Stimulated activated CD4-positive, alpha-beta T cell treated with anti-CD3 and anti-CD28 coated beads, Interleukin-4, amount 100 ng/mL, for 4 hours (primary cell): ENCODE data around the gene RASGRP2.

Experiments used
- DNase-seq, 2 experiments: peaks; one replicate each; pipeline ENCODE4 v3.0.0-alpha.2; 2020

Gene RASGRP2

DNA sequence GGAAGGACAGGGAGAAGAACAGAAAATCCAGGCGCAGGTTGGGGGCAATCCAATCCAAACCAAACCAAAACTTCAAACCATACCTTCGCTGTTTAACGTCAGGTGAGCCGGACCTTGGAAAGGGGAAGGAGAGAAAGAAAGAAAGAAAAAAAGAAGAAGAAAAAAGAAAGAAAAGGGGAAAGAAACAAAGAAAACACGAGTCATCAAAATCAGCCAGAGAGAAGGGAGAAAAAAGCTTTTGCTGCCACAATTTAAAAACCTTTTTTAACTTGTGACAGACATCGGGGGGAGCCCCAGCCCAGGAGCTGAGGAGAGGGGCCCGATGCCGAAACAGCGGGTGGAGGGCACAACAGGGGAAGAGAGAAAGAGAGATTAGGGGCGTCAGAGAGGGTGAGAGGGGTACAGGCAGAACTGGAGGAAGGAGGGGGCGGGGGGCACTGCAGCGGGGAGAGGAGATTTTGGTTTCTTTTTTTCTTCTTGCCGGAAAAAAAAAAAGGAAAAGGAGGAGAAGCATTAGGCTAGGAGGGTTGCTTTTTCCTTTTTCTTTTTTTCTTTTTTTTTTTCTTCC, 51.1 kb downstream of the RASGRP2 start:
- DNase-seq: no peak

DNA sequence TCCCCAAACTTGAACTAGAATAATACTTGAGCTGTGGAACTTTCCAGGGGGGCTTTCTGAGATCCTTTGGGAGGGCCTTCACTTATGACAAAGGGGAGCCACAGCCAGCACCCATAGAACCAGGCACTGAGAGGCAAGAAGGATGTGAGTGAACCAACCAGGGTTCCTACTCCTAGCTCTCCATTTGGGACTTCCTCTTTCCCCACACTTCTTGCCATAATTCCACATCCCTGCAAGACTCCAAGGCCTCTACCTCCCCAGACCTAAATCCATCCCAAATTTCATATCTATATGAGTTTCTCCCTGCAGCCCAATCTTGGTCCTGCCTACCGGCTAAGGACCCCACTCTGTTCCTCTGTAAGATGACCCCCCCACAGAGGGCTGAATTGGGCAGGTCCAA, 52.4 kb downstream of the RASGRP2 start:
- no peak for DNase-seq

DNA sequence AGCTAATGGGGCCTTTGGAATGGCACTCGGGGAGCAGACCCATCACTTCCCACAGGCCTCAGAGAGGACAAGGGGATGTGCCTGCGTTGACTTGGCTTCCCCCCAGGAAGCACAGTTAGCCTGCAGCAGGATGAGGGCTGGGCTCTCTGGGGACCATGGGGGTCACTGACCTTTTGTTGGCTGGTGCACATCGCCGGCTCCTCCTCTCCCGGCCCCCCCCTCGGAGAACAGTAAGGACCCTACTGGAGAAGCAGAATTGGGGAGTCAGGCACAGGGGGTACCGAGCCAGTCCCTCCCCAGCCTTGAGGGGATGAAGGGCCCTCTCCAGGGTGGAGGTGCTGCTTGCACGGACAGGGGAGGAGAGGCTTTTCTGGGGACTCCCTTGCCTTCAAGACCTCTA, 53.7 kb downstream of the RASGRP2 start:
- DNase-seq: no peak

DNA sequence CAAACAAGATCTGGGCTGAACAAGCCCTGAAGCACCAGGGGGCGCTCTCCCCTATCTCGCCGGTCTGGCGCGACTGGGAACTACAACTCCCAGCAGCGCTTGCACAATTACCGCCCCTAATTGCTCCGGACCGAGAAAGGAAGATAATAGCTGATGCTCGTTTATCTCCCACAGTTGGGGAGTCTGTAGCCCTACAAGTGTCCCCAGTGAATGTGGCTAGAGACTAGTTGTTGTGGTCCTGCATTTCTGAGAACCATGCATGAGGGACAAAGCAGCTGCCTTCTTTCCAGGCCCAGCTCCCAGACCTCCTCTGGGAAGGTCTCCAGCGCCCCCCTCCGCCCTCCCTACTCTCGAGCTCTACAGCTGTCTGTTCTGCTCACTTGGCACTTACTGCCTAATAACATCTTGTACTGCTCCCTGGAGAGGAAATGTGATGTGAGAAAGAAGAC, 55.4 kb downstream of the RASGRP2 start:
- DNase-seq: peak; percentile 82 to 92

DNA sequence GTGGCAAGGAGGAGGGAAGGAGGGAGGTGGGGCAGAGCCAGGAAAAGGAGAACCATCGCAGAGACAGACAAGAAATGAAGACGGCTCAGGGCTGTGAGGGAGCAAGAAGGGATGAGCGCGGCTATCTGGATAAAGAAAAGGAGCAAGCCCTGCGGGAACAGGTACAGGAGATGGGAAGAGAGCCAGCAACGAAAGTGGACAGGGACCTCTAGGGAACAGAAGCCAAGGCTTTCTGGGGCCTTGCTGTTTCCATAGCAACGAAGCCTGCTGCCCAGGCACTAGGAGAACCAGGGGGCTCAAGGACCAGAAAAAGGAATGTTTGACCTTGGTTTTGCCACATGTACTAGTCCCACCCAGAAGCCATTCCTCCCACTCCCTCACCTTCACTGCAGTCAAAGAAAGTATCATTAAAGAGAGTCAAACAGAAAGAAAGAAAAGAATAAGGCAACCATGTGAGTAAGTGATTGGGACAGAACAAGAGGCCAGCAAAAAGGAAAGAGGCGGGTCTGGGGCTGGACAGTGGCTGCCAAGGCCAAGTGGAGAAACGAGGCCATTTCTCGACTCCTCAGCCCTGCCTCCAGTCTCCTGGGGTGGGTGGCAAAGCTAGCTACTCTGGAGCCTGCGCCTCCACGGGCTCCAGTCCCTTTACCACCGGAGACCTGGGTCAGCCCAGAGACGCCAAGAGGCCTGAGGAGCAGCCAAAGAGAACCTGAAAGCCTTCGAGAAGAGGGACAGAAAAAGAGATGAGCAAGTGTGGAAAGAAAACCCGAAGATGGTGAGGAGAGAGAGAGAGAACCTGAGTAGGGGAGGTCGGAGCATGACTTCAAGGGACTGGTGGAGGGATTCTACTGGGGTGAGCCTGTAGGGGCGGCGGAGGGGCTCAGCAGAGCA, 56.1 kb downstream of the RASGRP2 start:
- no peak for DNase-seq

DNA sequence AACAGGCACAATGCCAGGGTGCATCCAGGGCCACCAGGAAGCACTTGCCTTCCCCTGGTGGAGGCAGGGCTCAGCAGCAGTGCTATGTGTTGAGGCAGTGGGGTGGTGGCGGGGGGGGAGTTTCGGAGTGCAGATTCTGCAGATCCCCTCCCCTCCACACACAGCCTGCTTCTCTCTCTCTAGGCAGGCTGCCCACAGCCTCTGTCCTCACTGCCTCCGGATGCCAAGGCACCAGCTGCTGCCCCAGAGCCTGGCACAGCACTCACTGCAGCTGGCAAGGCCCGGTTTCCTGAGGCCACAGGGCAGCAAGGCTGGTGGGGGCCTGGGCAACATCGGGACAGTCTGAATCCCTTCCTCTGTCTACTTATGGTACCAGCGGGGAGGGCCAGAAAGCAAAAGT, 56.7 kb downstream of the RASGRP2 start:
- DNase-seq: no peak

DNA sequence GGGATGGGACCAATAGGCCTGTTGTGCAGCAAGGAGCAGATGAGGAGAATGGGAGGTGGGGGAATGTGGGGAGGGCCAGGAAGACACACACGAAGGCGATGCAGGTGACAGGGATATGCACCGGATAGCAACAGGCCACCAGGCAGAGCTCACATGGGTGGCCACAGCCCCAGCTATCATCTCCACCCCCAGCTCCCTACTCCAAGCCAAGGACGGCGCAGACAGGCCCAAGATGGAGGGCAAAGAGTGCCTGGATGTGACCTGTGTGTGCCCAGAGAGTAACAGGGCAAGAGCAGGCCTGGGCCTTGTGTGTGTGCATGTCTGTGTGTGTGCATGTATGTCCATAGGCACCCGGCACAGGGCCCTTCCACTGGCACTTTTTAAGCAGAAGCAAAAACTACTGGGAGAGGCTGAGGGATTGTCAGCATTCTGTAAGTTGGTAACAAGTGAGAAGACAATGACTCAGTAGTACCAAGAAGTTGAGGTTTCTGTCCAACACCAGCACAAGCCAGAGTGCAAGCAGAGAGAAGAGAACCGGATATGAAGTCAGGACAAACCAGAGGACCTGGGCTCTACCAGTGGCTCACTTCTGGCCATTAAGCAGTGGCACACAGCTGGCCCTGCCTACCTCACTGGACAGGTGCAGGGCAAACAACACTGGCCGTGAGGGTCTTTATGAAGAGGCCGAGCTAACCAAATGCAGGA, 57.3 kb downstream of the RASGRP2 start:
- DNase-seq: no peak

DNA sequence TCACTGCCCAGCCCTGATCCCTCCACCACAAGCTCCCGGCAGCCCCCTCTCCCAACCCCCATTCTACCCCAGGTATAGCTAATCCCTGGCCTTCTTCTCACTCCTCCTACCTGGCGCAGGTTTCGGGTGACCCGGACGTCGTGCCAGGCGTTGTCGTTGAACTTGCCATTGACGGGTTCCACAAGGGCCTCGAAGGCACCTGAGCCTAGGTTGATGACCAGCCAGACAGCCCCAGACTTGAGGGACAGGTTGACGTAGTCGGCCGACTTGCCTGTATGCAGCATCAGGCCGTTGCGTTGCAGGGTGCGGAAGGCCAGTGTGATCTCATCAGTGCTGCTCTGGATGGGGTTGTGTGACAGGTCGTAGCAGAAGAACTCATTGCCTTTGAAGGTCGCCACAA, 58.4 kb downstream of the RASGRP2 start:
- DNase-seq: no peak

DNA sequence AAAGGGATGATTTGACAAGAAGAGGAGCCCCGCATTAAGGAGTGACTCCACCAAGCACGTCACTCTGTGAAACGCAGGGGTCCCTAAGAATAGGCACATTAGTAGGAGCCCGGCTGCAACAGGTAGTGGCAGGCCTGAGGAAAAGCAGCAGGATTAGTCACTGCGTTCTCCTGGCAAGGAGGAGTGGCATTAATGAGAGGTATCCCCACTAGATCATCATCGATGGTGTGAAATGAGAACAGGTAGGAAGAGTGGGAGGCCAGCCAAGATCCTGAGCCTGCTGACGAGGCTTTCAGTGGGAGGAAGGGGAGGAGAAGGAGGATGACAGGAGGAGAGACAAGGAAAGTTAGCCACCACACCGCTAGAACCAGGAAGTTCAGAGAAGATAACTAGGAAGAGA, 59.6 kb downstream of the RASGRP2 start:
- no peak for DNase-seq

DNA sequence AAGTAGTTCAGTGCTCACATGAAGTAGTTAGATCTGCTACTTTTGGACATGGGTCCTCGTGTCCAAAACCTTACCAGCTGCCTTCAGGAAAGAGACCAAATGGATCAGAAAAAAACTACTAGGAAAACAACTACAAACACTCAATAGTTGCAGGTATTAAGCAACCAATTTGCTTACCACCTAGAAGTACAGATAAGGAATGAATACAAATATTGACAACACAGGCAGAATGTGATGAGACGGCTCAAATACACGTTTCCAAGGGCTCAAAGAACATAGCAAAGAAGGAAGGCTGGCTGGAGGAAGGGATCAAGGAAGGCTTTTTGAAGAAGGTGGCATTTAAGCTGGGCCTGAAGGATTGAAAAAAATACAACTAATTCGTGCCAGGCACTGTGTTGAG, 62.8 kb downstream of the RASGRP2 start:
- no peak for DNase-seq

DNA sequence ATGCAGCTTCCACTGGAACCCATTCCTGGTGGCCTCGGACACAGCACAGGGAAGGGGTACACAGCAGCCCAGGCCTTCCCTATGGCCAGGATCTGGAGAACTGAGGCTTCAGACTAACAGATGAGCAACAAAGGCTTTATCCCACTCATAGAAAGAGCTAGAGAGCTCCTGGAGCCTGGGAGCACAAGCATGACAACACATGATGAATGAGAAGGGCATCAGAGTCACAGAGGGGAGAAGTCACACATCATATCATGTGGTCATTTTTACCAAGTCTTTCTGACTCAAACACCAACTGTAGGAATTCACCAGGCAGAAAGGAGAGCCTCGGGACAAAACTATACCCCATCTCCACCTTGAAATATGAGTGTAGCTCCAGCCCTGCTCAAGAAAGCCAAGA, 64.1 kb downstream of the RASGRP2 start:
- DNase-seq: no peak

DNA sequence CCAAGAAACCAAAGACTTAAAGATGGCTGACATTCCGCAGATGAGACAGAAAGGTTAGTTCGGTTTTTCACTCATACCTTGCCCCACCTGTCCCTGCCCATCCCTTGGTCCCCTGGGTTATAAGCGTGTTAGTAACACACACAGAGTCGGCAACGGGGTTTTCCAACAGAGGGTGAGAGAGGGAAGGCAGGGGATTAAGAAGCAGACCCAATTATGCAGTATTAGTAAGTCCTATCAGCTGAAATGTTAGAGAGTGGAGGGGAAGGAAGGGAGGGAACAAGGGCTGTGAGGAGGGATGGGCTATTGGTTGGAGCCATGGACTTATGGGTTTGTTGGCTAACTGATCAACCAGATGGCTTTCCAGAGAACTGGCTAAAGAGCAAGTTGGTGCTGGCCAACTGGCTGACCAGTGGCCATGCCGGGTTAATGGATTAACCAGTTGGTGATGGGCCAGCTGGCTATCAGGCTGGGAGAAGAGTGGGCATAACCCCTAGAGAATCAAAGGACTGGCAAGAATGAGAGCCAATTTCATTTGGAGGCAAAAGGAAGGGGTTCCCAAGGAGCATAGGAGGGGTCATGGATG, 66.4 kb downstream of the RASGRP2 start:
- no peak for DNase-seq
